GM21737 (cell line): ENCODE measurements around the gene TM2D3.

Experiments
- ATAC-seq: cut with Tn5 transposase; IDR thresholded peaks from one replicate; pipeline ENCODE4 v1.9.1; 2021; ENCODE audit warnings: mild to moderate bottlenecking, moderate library complexity; ENCODE audit not compliant: unreplicated experiment

Gene TM2D3

GRCh38 chr15:101652098-101652785, at the start of gene TM2D3:
TM2D3 (minus strand) TSS chr15:101652381; CDS start chr15:101652361, 20 bp downstream.
- peak; percentile 81 for ATAC-seq

- no peak for ATAC-seq
Measured at GRCh38 chr15:101698314-101698713, 46.1 kb upstream of the TM2D3 start.

- no peak for ATAC-seq
Measured at GRCh38 chr15:101697488-101697887, 45.3 kb upstream of the TM2D3 start.

- ATAC-seq = no peak
Measured at GRCh38 chr15:101696829-101697228, 44.6 kb upstream of the TM2D3 start.

- no peak for ATAC-seq
Measured at GRCh38 chr15:101694261-101694660, 42.1 kb upstream of the TM2D3 start.

GRCh38 chr15:101692801-101693598, 40.8 kb upstream of the TM2D3 start:
- ATAC-seq = no peak

- no peak for ATAC-seq
Measured at GRCh38 chr15:101689901-101690300, 37.7 kb upstream of the TM2D3 start.

GRCh38 chr15:101686718-101687117, 34.5 kb upstream of the TM2D3 start:
- ATAC-seq = no peak

- no peak for ATAC-seq
Measured at GRCh38 chr15:101684877-101685276, 32.7 kb upstream of the TM2D3 start.

- ATAC-seq = no peak
Measured at GRCh38 chr15:101684384-101684783, 32.2 kb upstream of the TM2D3 start.

- no peak for ATAC-seq
Measured at GRCh38 chr15:101679806-101680205, 27.6 kb upstream of the TM2D3 start.

- no peak for ATAC-seq
Measured at GRCh38 chr15:101676921-101677329, 24.7 kb upstream of the TM2D3 start.

GRCh38 chr15:101675796-101676582, 23.8 kb upstream of the TM2D3 start:
- ATAC-seq = peak; percentile 57

- no peak for ATAC-seq
Measured at GRCh38 chr15:101675015-101675414, 22.8 kb upstream of the TM2D3 start.

- no peak for ATAC-seq
Measured at GRCh38 chr15:101672298-101672697, 20.1 kb upstream of the TM2D3 start.

- no peak for ATAC-seq
Measured at GRCh38 chr15:101669744-101670143, 17.6 kb upstream of the TM2D3 start.

- ATAC-seq = no peak
Measured at GRCh38 chr15:101667881-101668280, 15.7 kb upstream of the TM2D3 start.

- no peak for ATAC-seq
Measured at GRCh38 chr15:101664303-101664913, 12.2 kb upstream of the TM2D3 start.

- no peak for ATAC-seq
Measured at GRCh38 chr15:101662203-101662602, 10.0 kb upstream of the TM2D3 start.

GRCh38 chr15:101660005-101660404, 7.8 kb upstream of the TM2D3 start:
- no peak for ATAC-seq
